ENCODE measurements around the gene VAV2.

DNA sequence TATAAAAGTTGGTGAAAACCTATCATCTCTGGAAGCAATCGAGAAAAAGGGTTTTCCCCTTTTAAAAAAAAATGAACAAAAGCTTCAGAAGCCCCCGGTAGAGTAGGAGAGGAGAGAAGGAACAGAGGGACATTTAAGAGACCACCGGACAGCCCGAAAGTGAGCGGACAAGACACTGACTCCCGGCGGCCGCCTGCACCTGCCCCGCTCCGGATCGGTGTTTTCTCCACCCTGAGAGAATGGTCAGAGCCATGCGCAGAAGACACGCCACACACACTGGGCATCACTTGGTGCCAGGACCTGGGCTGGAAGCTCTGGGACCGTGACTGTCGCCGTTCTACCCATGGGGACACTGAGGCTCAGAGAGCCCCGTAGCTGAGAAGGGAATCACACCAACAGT is 192.4 kb downstream of the VAV2 start:
- TF ChIP-seq, protein P1, sequence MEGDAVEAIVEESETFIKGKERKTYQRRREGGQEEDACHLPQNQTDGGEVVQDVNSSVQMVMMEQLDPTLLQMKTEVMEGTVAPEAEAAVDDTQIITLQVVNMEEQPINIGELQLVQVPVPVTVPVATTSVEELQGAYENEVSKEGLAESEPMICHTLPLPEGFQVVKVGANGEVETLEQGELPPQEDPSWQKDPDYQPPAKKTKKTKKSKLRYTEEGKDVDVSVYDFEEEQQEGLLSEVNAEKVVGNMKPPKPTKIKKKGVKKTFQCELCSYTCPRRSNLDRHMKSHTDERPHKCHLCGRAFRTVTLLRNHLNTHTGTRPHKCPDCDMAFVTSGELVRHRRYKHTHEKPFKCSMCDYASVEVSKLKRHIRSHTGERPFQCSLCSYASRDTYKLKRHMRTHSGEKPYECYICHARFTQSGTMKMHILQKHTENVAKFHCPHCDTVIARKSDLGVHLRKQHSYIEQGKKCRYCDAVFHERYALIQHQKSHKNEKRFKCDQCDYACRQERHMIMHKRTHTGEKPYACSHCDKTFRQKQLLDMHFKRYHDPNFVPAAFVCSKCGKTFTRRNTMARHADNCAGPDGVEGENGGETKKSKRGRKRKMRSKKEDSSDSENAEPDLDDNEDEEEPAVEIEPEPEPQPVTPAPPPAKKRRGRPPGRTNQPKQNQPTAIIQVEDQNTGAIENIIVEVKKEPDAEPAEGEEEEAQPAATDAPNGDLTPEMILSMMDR (conservative IDR thresholded peaks at IDR 0.05; ENCODE audit: low read length), result no peak
- no peak for TF ChIP-seq EZH2phosphoT487 (IDR thresholded peaks at IDR 0.05; ENCODE audit: borderline replicate concordance, low read depth, low read length)
